HepG2 (cell line): ENCODE measurements around the gene GALR3. TPM values are rescaled to one million over a fixed set of nuclear protein-coding genes. Genes with fewer than 3 reads are reported as not detected.

ENCODE experiments used
- CREB1 ChIP-seq, 2 experiments: fragments of 450-650 bp in 1 of 2; IDR thresholded peaks; 2 replicates each; pipeline ENCODE4 v1.6.1; 2016 to 2017; ENCODE audit warnings: control low read depth in 1 of 2, mild to moderate bottlenecking in 1 of 2, missing compliant biosample characterization in 1 of 2, missing genetic modification characterization in 1 of 2
- CTCF ChIP-seq: sonication (generic); formaldehyde crosslinking; IDR thresholded peaks from 2 replicates; pipeline ENCODE4 v1.5.0; 2020; ENCODE audit warnings: mild to moderate bottlenecking, missing genetic modification reagents, moderate library complexity
- DNMT3B ChIP-seq: conservative IDR thresholded peaks from 2 replicates; pipeline ENCODE4 v1.6.1; 2016; ENCODE audit warnings: missing biosample characterization, control low read depth
- FOXJ3 ChIP-seq: sonication (generic); formaldehyde crosslinking; IDR thresholded peaks from 2 replicates; pipeline ENCODE4 v1.4.0; 2020; ENCODE audit warnings: missing genetic modification reagents, mild to moderate bottlenecking, borderline replicate concordance
- KDM4B ChIP-seq: sonication (generic); formaldehyde crosslinking; IDR thresholded peaks from 2 replicates; pipeline ENCODE4 v1.4.0; 2020; ENCODE audit warnings: missing genetic modification reagents
- KLF12 ChIP-seq: sonication (generic); formaldehyde crosslinking; IDR thresholded peaks from 2 replicates; pipeline ENCODE4 v1.4.0; 2020; ENCODE audit warnings: missing genetic modification reagents, borderline replicate concordance
- MLLT10 ChIP-seq: sonication (generic); formaldehyde crosslinking; IDR thresholded peaks from 2 replicates; pipeline ENCODE4 v1.4.0; 2020; ENCODE audit warnings: missing genetic modification reagents
- NCOA2 ChIP-seq: sonication (generic); formaldehyde crosslinking; IDR thresholded peaks from 2 replicates; pipeline ENCODE4 v1.8.0; 2022; ENCODE audit warnings: inconsistent platforms
- PHF20 ChIP-seq: sonication (generic); formaldehyde crosslinking; IDR thresholded peaks from 2 replicates; pipeline ENCODE4 v1.5.0; 2020; ENCODE audit warnings: mild to moderate bottlenecking, missing genetic modification reagents
- SMAD9 ChIP-seq: sonication (generic); formaldehyde crosslinking; IDR thresholded peaks from 2 replicates; pipeline ENCODE4 v1.5.1; 2020; ENCODE audit warnings: mild to moderate bottlenecking, missing genetic modification reagents
- SRF ChIP-seq: IDR thresholded peaks from 2 replicates; pipeline ENCODE4 v1.6.1; 2011; ENCODE audit warnings: mild to moderate bottlenecking, low read depth, low read length, moderate library complexity
- ZFP90 ChIP-seq: sonication (generic); formaldehyde crosslinking; IDR thresholded peaks from 2 replicates; pipeline ENCODE4 v1.8.0; 2022; ENCODE audit warnings: missing genetic modification reagents, mild to moderate bottlenecking, inconsistent platforms, borderline replicate concordance
- ZFY ChIP-seq: sonication (generic); formaldehyde crosslinking; IDR thresholded peaks from 2 replicates; pipeline ENCODE4 v1.4.0; 2020; ENCODE audit warnings: missing genetic modification reagents
- ZKSCAN8 ChIP-seq: IDR thresholded peaks from 2 replicates; pipeline ENCODE4 v1.6.1; 2016; ENCODE audit warnings: borderline replicate concordance, missing genetic modification reagents, missing compliant biosample characterization
- ZNF256 ChIP-seq: sonication (generic); formaldehyde crosslinking; conservative IDR thresholded peaks from 2 replicates; pipeline ENCODE4 v1.4.0; 2020; ENCODE audit warnings: missing genetic modification reagents
- ZNF317 ChIP-seq: sonication (generic); formaldehyde crosslinking; IDR thresholded peaks from 2 replicates; pipeline ENCODE4 v1.5.0; 2020; ENCODE audit warnings: mild to moderate bottlenecking, missing genetic modification reagents
- ZNF460 ChIP-seq: sonication (generic); formaldehyde crosslinking; IDR thresholded peaks from 2 replicates; pipeline ENCODE4 v1.5.1; 2020; ENCODE audit warnings: missing genetic modification reagents, mild to moderate bottlenecking, borderline replicate concordance
- ZNF510 ChIP-seq: sonication (generic); formaldehyde crosslinking; IDR thresholded peaks from 2 replicates; pipeline ENCODE4 v1.4.0; 2020; ENCODE audit warnings: low read depth, mild to moderate bottlenecking, missing genetic modification reagents
- ZNF557 ChIP-seq: sonication (generic); formaldehyde crosslinking; IDR thresholded peaks from 2 replicates; pipeline ENCODE4 v1.4.0; 2020; ENCODE audit warnings: missing genetic modification reagents
- ZNF563 ChIP-seq: sonication (generic); formaldehyde crosslinking; IDR thresholded peaks from 2 replicates; pipeline ENCODE4 v1.8.0; 2022; ENCODE audit warnings: mild to moderate bottlenecking, moderate library complexity, missing genetic modification reagents
- ZNF564 ChIP-seq: sonication (generic); formaldehyde crosslinking; IDR thresholded peaks from 2 replicates; pipeline ENCODE4 v1.8.1; 2023; ENCODE audit warnings: mild to moderate bottlenecking, missing genetic modification reagents
- ZNF703 ChIP-seq: sonication (generic); formaldehyde crosslinking; IDR thresholded peaks from 2 replicates; pipeline ENCODE4 v1.5.1; 2020; ENCODE audit warnings: missing genetic modification reagents, mild to moderate bottlenecking, moderate library complexity, borderline replicate concordance
- ZNF749 ChIP-seq: sonication (generic); formaldehyde crosslinking; IDR thresholded peaks from 2 replicates; pipeline ENCODE4 v1.8.0; 2022; ENCODE audit warnings: mild to moderate bottlenecking, missing genetic modification reagents, moderate library complexity, borderline replicate concordance
- polyA plus RNA-seq, 8 experiments: library from polyadenylated mRNA; depleted of rRNA in 3 of 8; stranded (reverse) in 7 of 8; unstranded in 1 of 8; fragments of >200 nt; fragmentation: Illumina TruSeq in 4 of 8; extraction: Trizol in 4 of 8; gene quantifications; 2 replicates each; pipeline versions ENCODE4 v1.2.1 to v1.2.3, GENCODE V29; 2011 to 2016; ENCODE audit warnings: low read depth in 4 of 8, missing spikeins in 1 of 8, mixed read lengths in 1 of 8; ENCODE audit not compliant: insufficient read depth in 1 of 8
- total RNA-seq, 5 experiments: library from RNA; depleted of rRNA; stranded (reverse); fragments of >200 nt; fragmentation: Illumina TruSeq; extraction: Trizol; gene quantifications; 2 replicates each; pipeline ENCODE4 v1.2.3, GENCODE V29; 2016; ENCODE audit warnings: low read depth in 1 of 5
- TF ChIP-seq, protein P1 (sequence below): sonication (generic); formaldehyde crosslinking; IDR thresholded peaks from 2 replicates; pipeline ENCODE4 v1.8.0; 2022; ENCODE audit warnings: mild to moderate bottlenecking, missing genetic modification reagents; ENCODE audit not compliant: insufficient replicate concordance
- TF ChIP-seq, protein P2 (sequence below): sonication (generic); formaldehyde crosslinking; IDR thresholded peaks from 2 replicates; pipeline ENCODE4 v1.4.0; 2020; ENCODE audit warnings: mild to moderate bottlenecking, low read depth, missing genetic modification reagents

The GALR3 gene
- total and polyA plus RNA-seq, 2 of the 13 experiments (the other 11 are each of a cell fraction or from before 2014, with no cell fraction given): 0.13 TPM; not detected in 1

GRCh38 chr22:37842015-37842793, 19.0 kb downstream of the GALR3 start (continued):
- TF ChIP-seq PHF20 (CRISPR knock-in tag): no peak
- TF ChIP-seq ZFY: no peak
- no peak for TF ChIP-seq ZNF510 (CRISPR knock-in tag)
- TF ChIP-seq ZNF317 (CRISPR knock-in tag): no peak
- TF ChIP-seq ZNF460 (CRISPR knock-in tag): peak; percentile 98
- TF ChIP-seq ZKSCAN8 (CRISPR knock-in tag): no peak
- TF ChIP-seq CREB1 (IDR thresholded peaks at IDR 0.05): peak; percentile 44; the same call in 1 of the 2 replicates
- no peak for TF ChIP-seq CREB1 (CRISPR knock-in tag; IDR thresholded peaks at IDR 0.05)
- TF ChIP-seq ZFP90: no peak
- TF ChIP-seq KLF12: no peak
- no peak for TF ChIP-seq ZNF557
- TF ChIP-seq NCOA2: peak; percentile 44; the same call in 1 of the 2 replicates
- no peak for TF ChIP-seq ZNF256
- TF ChIP-seq SRF: peak; percentile 94
- no peak for TF ChIP-seq DNMT3B
- TF ChIP-seq ZNF563 (CRISPR knock-in tag): no peak
- TF ChIP-seq CTCF (CRISPR knock-in tag): no peak
- no peak for TF ChIP-seq ZNF703 (CRISPR knock-in tag)
- TF ChIP-seq, protein P1, sequence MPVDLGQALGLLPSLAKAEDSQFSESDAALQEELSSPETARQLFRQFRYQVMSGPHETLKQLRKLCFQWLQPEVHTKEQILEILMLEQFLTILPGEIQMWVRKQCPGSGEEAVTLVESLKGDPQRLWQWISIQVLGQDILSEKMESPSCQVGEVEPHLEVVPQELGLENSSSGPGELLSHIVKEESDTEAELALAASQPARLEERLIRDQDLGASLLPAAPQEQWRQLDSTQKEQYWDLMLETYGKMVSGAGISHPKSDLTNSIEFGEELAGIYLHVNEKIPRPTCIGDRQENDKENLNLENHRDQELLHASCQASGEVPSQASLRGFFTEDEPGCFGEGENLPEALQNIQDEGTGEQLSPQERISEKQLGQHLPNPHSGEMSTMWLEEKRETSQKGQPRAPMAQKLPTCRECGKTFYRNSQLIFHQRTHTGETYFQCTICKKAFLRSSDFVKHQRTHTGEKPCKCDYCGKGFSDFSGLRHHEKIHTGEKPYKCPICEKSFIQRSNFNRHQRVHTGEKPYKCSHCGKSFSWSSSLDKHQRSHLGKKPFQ (CRISPR knock-in tag): no peak
- no peak for TF ChIP-seq MLLT10
- no peak for TF ChIP-seq FOXJ3
- TF ChIP-seq ZNF749 (CRISPR knock-in tag): no peak
- TF ChIP-seq, protein P2, sequence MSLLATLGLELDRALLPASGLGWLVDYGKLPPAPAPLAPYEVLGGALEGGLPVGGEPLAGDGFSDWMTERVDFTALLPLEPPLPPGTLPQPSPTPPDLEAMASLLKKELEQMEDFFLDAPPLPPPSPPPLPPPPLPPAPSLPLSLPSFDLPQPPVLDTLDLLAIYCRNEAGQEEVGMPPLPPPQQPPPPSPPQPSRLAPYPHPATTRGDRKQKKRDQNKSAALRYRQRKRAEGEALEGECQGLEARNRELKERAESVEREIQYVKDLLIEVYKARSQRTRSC: no peak
- TF ChIP-seq SMAD9 (CRISPR knock-in tag): no peak
- TF ChIP-seq ZNF564 (CRISPR knock-in tag): no peak
- TF ChIP-seq KDM4B (CRISPR knock-in tag): no peak
